PC-9 (cell line): ENCODE results near the gene TMEM132D.

ENCODE experiments used
- CTCF ChIP-seq: fragments of 200-600 bp; sonication (generic); conservative IDR thresholded peaks from 2 replicates; pipeline ENCODE4 v1.6.1; 2017; ENCODE audit warnings: mixed run types, antibody characterized with exemption, mild to moderate bottlenecking, moderate library complexity
- EZH2 ChIP-seq: fragments of 200-600 bp; sonication (generic); IDR thresholded peaks from 2 replicates; pipeline ENCODE4 v1.8.0; 2017; ENCODE audit warnings: antibody characterized with exemption, low read depth

- TF ChIP-seq CTCF (no peak), EZH2 (no peak)
These were observed 784.3 kb downstream of the TMEM132D start for GRCh38 chr12:129119537-129119936.
